Epithelial cell of esophagus (primary cell): ENCODE results near the gene CA14.
"Not testable (repeated sequence)": the region's sequence is repeated elsewhere in the genome, so short reads cannot be mapped to it uniquely, and the experiment has no call there.

ENCODE experiments used
- DNase-seq: peaks from one replicate; pipeline ENCODE4 v3.0.0; 2010; ENCODE audit warnings: low read depth
- H3K4me3 ChIP-seq: 2 replicates; pipeline ENCODE4 v1.5.1; 2011; ENCODE audit warnings: mild to moderate bottlenecking, low read length, control low read depth
- CTCF ChIP-seq: IDR thresholded peaks from 2 replicates; pipeline ENCODE4 v1.5.1; 2011; ENCODE audit warnings: low read depth, mild to moderate bottlenecking, low read length, control low read depth, inconsistent platforms; ENCODE audit not compliant: insufficient read depth; ENCODE audit errors: missing control alignments

The CA14 gene

GRCh38 chr1:150221552-150221951, 36.0 kb upstream of the CA14 start:
- TF ChIP-seq CTCF, result peak; percentile 51
- DNase-seq, result peak; percentile 37
- no peak overlapping the region for H3K4me3 ChIP-seq

- TF ChIP-seq CTCF, result no peak
- no peak for DNase-seq
Observed at GRCh38 chr1:150224983-150225382, 32.6 kb upstream of the CA14 start.

GRCh38 chr1:150225546-150225945, 32.0 kb upstream of the CA14 start:
- no peak for TF ChIP-seq CTCF
- DNase-seq, result no peak
- H3K4me3 ChIP-seq, result no peak overlapping the region

More at GRCh38 chr1:150224983-150225382, 32.6 kb upstream of the CA14 start:
- no peak overlapping the region for H3K4me3 ChIP-seq

- DNase-seq, result no peak
- H3K4me3 ChIP-seq, result no peak overlapping the region
- no peak for TF ChIP-seq CTCF
Observed at GRCh38 chr1:150226486-150226885, 31.1 kb upstream of the CA14 start.

- no peak for DNase-seq
- H3K4me3 ChIP-seq, result no peak overlapping the region
- no peak for TF ChIP-seq CTCF
Observed at GRCh38 chr1:150227228-150227627, 30.3 kb upstream of the CA14 start.

GRCh38 chr1:150228246-150228645, 29.3 kb upstream of the CA14 start:
- H3K4me3 ChIP-seq, DNase-seq: not testable (repeated sequence)

- H3K4me3 ChIP-seq, DNase-seq: not testable (repeated sequence)
Observed at GRCh38 chr1:150232921-150233320, 24.7 kb upstream of the CA14 start.

GRCh38 chr1:150233359-150234308, 23.9 kb upstream of the CA14 start:
- peak overlapping the region; percentile 59 for H3K4me3 ChIP-seq
- peak; percentile 20 for DNase-seq
- TF ChIP-seq CTCF, result no peak
